ENCODE measurements around the gene CCL21.
"Not testable (repeated sequence)": the region's sequence is repeated elsewhere in the genome, so short reads cannot be mapped to it uniquely, and the experiment has no call there.

DNA sequence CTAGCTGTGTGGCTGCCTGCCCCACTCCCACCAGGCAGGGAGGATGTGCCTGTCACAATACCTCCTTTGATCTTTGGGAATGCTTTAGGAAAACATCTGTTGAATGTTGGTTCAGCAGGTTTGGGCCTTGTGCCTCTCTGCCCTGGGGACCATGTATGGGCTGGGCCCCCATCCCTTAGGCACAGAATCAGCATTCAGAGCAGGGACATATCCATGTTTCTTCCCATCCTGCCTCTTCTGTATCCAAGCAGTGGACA lies 9.8 kb upstream of the CCL21 start:
- TF ChIP-seq CTCF (IDR thresholded peaks at IDR 0.05; ENCODE audit: low read length); EZH2 (IDR thresholded peaks at IDR 0.05; ENCODE audit: borderline replicate concordance, low read length): not testable (repeated sequence)

Measured in OCI-LY1 (cell line).